ENCODE results near the gene PF4V1.
A peak's percentile ranks its signal among the peaks of the same experiment; 100 is the strongest.

The PF4V1 gene

GRCh38 chr4:73869130-73870055 is 16.3 kb downstream of the PF4V1 start, which contains the start of gene CXCL1:
TSS of gene CXCL1 (plus strand) at chr4:73869393. CDS start at chr4:73869471, 78 bp downstream.
- Histone ChIP-seq H2BK5ac (ENCODE audit: low read depth, low read length, poor library complexity) (no peak within 1 kb of the TSS), H3K27me3 (ENCODE audit: insufficient read depth, low read length) (no peaks in the 10 kb centered on the region), H3K79me2 (ENCODE audit: control insufficient read depth, insufficient read depth, low read length, poor library complexity) (no peaks in the 10 kb centered on the region), H3K27ac (ENCODE audit: low read depth, low read length) (no peak within 1 kb of the TSS), H4K91ac (ENCODE audit: low read depth, low read length) (no peak within 1 kb of the TSS), H3K4ac (ENCODE audit: low read depth, low read length) (no peak within 1 kb of the TSS), H2BK12ac (ENCODE audit: low read length) (no peak within 1 kb of the TSS), H3K14ac (ENCODE audit: low read length) (peak within 1 kb of the TSS; percentile 11), H3K79me1 (ENCODE audit: low read length) (no peaks in the 10 kb centered on the region), H2AFZ (ENCODE audit: insufficient read depth, low read length, poor library complexity) (peak within 1 kb of the TSS; percentile 61), H2AK5ac (ENCODE audit: low read length) (no peak within 1 kb of the TSS), H3K4me2 (ENCODE audit: low read length) (peak within 1 kb of the TSS; percentile 95), H4K12ac (ENCODE audit: low read depth, low read length) (no peak within 1 kb of the TSS), H3K9ac (ENCODE audit: low read length) (peak within 1 kb of the TSS; percentile 7), H2BK120ac (ENCODE audit: insufficient read depth, low read length, poor library complexity) (peak within 1 kb of the TSS; percentile 30), H3K4me3 (ENCODE audit: low read depth, low read length) (peak within 1 kb of the TSS; percentile 69), H4K8ac (ENCODE audit: low read depth, low read length) (peak within 1 kb of the TSS; percentile 54), H3K4me1 (ENCODE audit: control insufficient read depth in 1 of 2, insufficient read depth in 2 of 2, low read length in 2 of 2) (peaks cover 5 to 8% of the 10 kb centered on the region in 2 experiments), H3K23ac (ENCODE audit: low read length) (peak within 1 kb of the TSS; percentile 77), H3K18ac (ENCODE audit: low read length) (no peak within 1 kb of the TSS), H3K36me3 (ENCODE audit: control insufficient read depth in 1 of 2, insufficient read depth in 2 of 2, low read length in 2 of 2) (no peaks in the 10 kb centered on the region), H3K9me3 (ENCODE audit: insufficient read depth, low read depth, low read length) (peaks cover 1% of the 10 kb centered on the region)
- DNase-seq, result peak in 1 of 2 donors; percentile 25
- no CpG with 5 or more reads among the region's 61 CpGs for WGBS (ENCODE audit: extremely low coverage, insufficient coverage, insufficient read length)

GRCh38 chr4:73870260-73870659 is 17.2 kb downstream of the PF4V1 start:
- Histone ChIP-seq H4K91ac (ENCODE audit: low read depth, low read length) (no peak overlapping the region), H3K23ac (ENCODE audit: low read length) (peak overlapping the region; percentile 77), H2BK12ac (ENCODE audit: low read length) (no peak overlapping the region), H3K36me3 (ENCODE audit: control insufficient read depth in 1 of 2, insufficient read depth in 2 of 2, low read length in 2 of 2) (no peaks in the 10 kb centered on the region), H4K8ac (ENCODE audit: low read depth, low read length) (no peak overlapping the region), H4K12ac (ENCODE audit: low read depth, low read length) (no peak overlapping the region), H3K4me3 (ENCODE audit: low read depth, low read length) (no peak overlapping the region), H2AK5ac (ENCODE audit: low read length) (no peak overlapping the region), H3K9me3 (ENCODE audit: insufficient read depth, low read depth, low read length) (peaks cover 1% of the 10 kb centered on the region), H3K4ac (ENCODE audit: low read depth, low read length) (no peak overlapping the region), H3K79me1 (ENCODE audit: low read length) (no peaks in the 10 kb centered on the region), H2BK5ac (ENCODE audit: low read depth, low read length, poor library complexity) (no peak overlapping the region), H3K27me3 (ENCODE audit: insufficient read depth, low read length) (no peaks in the 10 kb centered on the region), H3K4me2 (ENCODE audit: low read length) (no peak overlapping the region), H3K79me2 (ENCODE audit: control insufficient read depth, insufficient read depth, low read length, poor library complexity) (no peaks in the 10 kb centered on the region), H2BK120ac (ENCODE audit: insufficient read depth, low read length, poor library complexity) (no peak overlapping the region), H3K14ac (ENCODE audit: low read length) (no peak overlapping the region), H3K4me1 (ENCODE audit: control insufficient read depth in 1 of 2, insufficient read depth in 2 of 2, low read length in 2 of 2) (peaks cover 5 to 8% of the 10 kb centered on the region in 2 experiments), H3K18ac (ENCODE audit: low read length) (no peak overlapping the region), H3K27ac (ENCODE audit: low read depth, low read length) (no peak overlapping the region), H3K9ac (ENCODE audit: low read length) (no peak overlapping the region), H2AFZ (ENCODE audit: insufficient read depth, low read length, poor library complexity) (no peak overlapping the region)
- DNase-seq, result no peak
- no CpG with 5 or more reads among the region's 3 CpGs for WGBS (ENCODE audit: extremely low coverage, insufficient coverage, insufficient read length)

GRCh38 chr4:73870768-73871167 is 17.7 kb downstream of the PF4V1 start:
- Histone ChIP-seq H3K79me2 (ENCODE audit: control insufficient read depth, insufficient read depth, low read length, poor library complexity) (no peaks in the 10 kb centered on the region), H2BK5ac (ENCODE audit: low read depth, low read length, poor library complexity) (no peak overlapping the region), H2AFZ (ENCODE audit: insufficient read depth, low read length, poor library complexity) (no peak overlapping the region), H3K27ac (ENCODE audit: low read depth, low read length) (no peak overlapping the region), H3K4me1 (ENCODE audit: control insufficient read depth in 1 of 2, insufficient read depth in 2 of 2, low read length in 2 of 2) (peaks cover 5 to 8% of the 10 kb centered on the region in 2 experiments), H3K36me3 (ENCODE audit: control insufficient read depth in 1 of 2, insufficient read depth in 2 of 2, low read length in 2 of 2) (no peaks in the 10 kb centered on the region), H2BK120ac (ENCODE audit: insufficient read depth, low read length, poor library complexity) (no peak overlapping the region), H3K27me3 (ENCODE audit: insufficient read depth, low read length) (no peaks in the 10 kb centered on the region), H3K4ac (ENCODE audit: low read depth, low read length) (no peak overlapping the region), H4K12ac (ENCODE audit: low read depth, low read length) (no peak overlapping the region), H3K4me3 (ENCODE audit: low read depth, low read length) (no peak overlapping the region), H2BK12ac (ENCODE audit: low read length) (no peak overlapping the region), H3K9ac (ENCODE audit: low read length) (no peak overlapping the region), H3K4me2 (ENCODE audit: low read length) (no peak overlapping the region), H3K18ac (ENCODE audit: low read length) (no peak overlapping the region), H2AK5ac (ENCODE audit: low read length) (no peak overlapping the region), H4K91ac (ENCODE audit: low read depth, low read length) (no peak overlapping the region), H3K23ac (ENCODE audit: low read length) (no peak overlapping the region), H3K14ac (ENCODE audit: low read length) (no peak overlapping the region), H4K8ac (ENCODE audit: low read depth, low read length) (no peak overlapping the region), H3K79me1 (ENCODE audit: low read length) (no peaks in the 10 kb centered on the region), H3K9me3 (ENCODE audit: insufficient read depth, low read depth, low read length) (peaks cover 1% of the 10 kb centered on the region)
- no CpG with 5 or more reads among the region's 1 CpG for WGBS (ENCODE audit: extremely low coverage, insufficient coverage, insufficient read length)
- no peak for DNase-seq

- Histone ChIP-seq H3K79me2 (ENCODE audit: control insufficient read depth, insufficient read depth, low read length, poor library complexity) (no peaks in the 10 kb centered on the region), H3K23ac (ENCODE audit: low read length) (no peak overlapping the region), H4K8ac (ENCODE audit: low read depth, low read length) (no peak overlapping the region), H3K4me3 (ENCODE audit: low read depth, low read length) (no peak overlapping the region), H3K14ac (ENCODE audit: low read length) (no peak overlapping the region), H3K9me3 (ENCODE audit: insufficient read depth, low read depth, low read length) (peaks cover 1% of the 10 kb centered on the region), H3K4me2 (ENCODE audit: low read length) (no peak overlapping the region), H3K27ac (ENCODE audit: low read depth, low read length) (no peak overlapping the region), H2BK12ac (ENCODE audit: low read length) (no peak overlapping the region), H2AK5ac (ENCODE audit: low read length) (no peak overlapping the region), H3K18ac (ENCODE audit: low read length) (no peak overlapping the region), H3K4me1 (ENCODE audit: control insufficient read depth in 1 of 2, insufficient read depth in 2 of 2, low read length in 2 of 2) (peaks cover 5 to 8% of the 10 kb centered on the region in 2 experiments), H3K36me3 (ENCODE audit: control insufficient read depth in 1 of 2, insufficient read depth in 2 of 2, low read length in 2 of 2) (no peaks in the 10 kb centered on the region), H2BK5ac (ENCODE audit: low read depth, low read length, poor library complexity) (no peak overlapping the region), H3K9ac (ENCODE audit: low read length) (no peak overlapping the region), H4K91ac (ENCODE audit: low read depth, low read length) (no peak overlapping the region), H2AFZ (ENCODE audit: insufficient read depth, low read length, poor library complexity) (no peak overlapping the region), H2BK120ac (ENCODE audit: insufficient read depth, low read length, poor library complexity) (no peak overlapping the region), H4K12ac (ENCODE audit: low read depth, low read length) (no peak overlapping the region), H3K4ac (ENCODE audit: low read depth, low read length) (no peak overlapping the region), H3K27me3 (ENCODE audit: insufficient read depth, low read length) (no peaks in the 10 kb centered on the region), H3K79me1 (ENCODE audit: low read length) (no peaks in the 10 kb centered on the region)
- WGBS (ENCODE audit: extremely low coverage, insufficient coverage, insufficient read length), result no CpG with 5 or more reads among the region's 6 CpGs
- DNase-seq, result no peak
These were observed 18.6 kb downstream of the PF4V1 start for GRCh38 chr4:73871511-73872310.
